Ecto neural progenitor cell (in vitro differentiated cells): Measurements from ENCODE around the gene CCDC187.
"Not testable (repeated sequence)": the region's sequence is repeated elsewhere in the genome, so short reads cannot be mapped to it uniquely, and the experiment has no call there.

Experiments
- DNase-seq: peaks from one replicate; pipeline ENCODE4 v3.0.0-alpha.2; 2018; ENCODE audit warnings: low spot score

The CCDC187 gene

DNA sequence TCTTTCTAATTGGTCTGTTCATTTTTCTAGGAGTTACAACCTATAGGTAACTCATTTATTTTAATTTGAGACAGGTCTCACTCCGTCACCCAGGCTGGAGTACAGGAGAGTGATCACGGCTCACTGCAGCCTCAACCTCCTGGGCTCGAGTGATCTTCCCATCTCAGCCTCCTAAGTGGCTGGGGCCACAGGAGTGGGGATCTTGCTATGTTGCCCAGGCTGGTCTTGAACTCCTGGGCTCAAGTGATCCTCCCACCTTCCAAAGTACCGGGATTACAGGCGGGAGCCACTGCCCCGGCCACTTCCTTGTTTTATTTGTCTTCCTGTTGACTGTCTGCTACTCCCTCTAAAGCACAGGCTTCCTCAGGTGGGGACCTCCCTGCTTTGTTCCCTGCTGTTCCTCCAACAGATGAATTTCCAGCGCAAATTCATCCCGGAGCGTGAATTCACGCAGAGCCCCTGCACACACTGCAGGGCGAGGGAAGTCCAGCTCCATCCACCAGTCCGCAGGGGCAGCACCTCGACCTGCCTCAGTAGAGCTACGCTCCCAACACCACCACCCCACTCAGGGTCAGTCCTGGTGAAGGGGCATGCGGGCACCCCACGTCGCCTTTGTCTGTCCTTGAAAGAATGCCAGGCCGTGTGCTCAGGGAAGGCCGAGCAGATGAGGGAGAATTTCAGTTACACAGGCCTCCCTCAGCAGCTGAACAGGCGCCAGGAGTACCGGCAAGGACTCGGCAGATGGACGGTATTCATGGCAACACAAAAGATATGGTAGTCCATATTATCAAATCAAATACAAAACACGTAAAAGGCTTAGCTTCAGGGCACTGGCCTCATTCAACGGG is 64.5 kb downstream of the CCDC187 start:
- no peak for DNase-seq

- no peak for DNase-seq
Observed at GRCh38 chr9:136238342-136238732, 65.6 kb downstream of the CCDC187 start.

- no peak for DNase-seq
Observed at GRCh38 chr9:136237486-136238341, 66.2 kb downstream of the CCDC187 start.

- not testable (repeated sequence) for DNase-seq
Observed at GRCh38 chr9:136236471-136237410, 67.2 kb downstream of the CCDC187 start.

DNA sequence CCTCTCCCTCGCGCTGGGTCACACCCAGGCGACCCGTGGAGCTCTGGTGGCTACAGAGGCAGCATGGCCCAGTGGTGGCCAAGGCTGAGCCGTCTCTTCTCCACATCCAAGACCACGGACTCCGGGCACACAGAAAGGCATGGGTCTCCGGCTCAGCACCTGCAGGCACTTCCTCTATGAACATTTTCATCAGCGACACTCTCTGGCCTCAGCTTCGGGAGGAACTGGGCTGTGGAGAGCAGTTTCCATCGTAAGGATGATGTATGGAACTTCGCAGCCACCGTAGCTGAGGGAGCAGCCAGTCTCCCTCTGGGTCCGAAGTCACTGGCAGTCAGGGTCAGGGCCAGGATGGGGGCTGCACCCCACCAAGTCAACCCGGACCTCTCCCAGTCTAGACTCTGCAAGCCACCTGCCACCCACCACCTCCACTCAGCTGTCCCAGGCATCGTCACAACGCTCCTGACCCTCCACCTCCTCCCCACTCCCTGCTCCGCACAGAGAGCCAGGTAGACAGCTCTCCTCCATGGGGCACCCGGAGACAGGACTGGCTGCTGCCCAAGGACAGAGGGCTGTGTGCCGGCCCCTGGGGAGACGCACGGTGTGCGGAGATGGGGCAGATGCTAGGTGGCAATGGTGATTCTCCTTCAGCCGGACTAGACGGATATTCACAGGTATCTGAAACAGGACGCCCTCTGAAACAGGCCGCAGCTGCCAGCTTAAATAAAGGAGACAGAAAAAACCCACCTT is 68.0 kb downstream of the CCDC187 start:
- no peak for DNase-seq

- DNase-seq: no peak
Observed at GRCh38 chr9:136235171-136235570, 68.7 kb downstream of the CCDC187 start.

DNA sequence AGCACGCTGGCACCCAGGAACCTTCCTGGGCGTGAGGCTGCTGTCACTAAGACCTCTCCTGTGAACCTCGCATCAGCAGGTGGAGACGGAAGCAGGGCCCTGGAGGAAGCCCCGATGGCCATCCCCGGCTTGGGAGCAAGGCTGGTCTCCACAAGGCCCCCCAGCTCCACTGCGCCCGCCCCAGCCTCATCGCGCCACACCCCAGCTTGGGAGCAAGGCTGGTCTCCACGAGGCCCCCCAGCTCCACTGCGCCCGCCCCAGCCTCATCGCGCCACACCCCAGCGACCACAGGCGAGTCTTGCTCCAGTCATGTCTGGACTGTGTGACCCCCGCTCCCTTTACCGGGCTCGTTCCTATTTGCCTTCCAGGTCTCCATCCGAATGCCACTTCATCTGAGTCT is 69.3 kb downstream of the CCDC187 start:
- no peak for DNase-seq

DNA sequence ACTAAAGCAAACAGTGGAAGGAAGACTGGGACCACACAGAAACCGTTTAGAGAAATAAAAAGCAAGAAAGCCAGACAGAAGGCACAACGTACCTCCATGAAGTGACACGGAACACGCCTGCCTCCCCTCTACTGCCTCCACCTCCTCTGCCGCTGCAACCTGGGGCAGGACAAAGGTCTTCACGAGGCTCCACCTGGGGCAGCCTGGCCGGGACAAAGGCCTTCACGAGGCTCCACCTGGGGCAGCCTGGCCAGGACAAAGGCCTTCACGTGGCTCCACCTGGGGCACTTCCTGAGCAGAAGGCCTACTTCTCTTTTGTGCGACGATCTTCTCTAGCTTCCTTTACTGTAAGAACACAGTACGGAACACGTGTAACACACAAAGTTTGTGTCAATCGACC is 70.0 kb downstream of the CCDC187 start:
- DNase-seq: no peak

GRCh38 chr9:136233411-136233810 is 70.5 kb downstream of the CCDC187 start:
- DNase-seq: no peak

GRCh38 chr9:136232969-136233368 is 70.9 kb downstream of the CCDC187 start:
- DNase-seq: no peak

DNA sequence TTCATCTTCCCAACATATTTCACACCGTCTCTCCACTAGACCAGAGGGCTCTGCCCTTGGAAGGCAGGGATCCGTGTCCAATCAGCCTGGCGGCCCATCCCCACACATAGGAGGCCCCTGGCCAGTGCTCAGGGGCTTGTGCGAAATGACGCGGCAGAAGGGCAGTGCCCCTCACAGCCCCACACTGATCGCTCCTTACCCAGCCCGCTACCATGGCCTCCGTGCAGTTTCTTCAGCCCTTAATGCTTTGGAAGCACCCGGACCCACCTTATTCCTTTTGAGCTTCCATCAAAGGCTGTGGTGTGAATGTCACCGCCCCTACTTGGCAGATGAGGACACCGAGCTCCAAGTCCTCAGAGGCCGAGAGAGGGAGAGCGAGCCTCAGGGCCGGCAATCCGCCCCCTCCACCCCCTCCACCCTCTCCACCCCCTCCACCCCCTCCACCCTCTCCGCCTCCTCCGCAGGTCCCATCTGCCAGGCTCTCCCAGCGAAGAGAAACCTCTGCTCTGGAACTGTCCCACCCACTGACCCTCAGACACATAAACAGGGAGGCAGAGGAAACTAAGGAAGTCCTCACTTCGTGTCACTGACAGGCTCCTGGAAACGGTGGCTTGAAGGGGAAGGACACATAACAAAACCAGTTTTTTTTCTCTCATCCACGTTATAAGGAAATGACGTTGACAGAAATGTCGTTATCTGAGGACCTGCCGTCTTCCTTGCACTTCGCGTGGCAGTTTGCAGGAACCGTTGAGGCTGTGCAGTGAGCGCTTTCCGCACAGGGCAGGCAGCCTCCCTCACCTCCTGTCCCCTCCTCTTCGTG is 72.2 kb downstream of the CCDC187 start:
- no peak for DNase-seq

GRCh38 chr9:136230773-136231172 is 73.1 kb downstream of the CCDC187 start:
- no peak for DNase-seq

DNA sequence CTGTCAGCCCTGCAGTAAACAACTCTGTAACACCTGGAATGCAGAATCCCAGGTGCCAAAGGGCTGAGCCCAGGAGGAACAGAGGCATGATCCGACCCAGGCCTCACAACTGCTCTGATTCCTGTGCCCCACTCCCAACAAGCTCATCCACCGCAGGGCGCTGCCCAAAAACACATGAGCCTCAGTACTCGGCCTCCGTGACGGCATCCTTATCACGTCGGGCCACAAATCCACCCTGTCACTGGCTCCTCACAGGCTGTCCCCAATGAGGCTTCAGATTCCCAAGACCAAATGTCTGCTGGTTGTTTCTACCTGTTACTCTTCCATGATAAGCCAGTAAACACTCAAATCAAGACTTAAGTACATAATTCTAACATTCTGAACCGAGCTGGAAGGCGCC is 73.5 kb downstream of the CCDC187 start:
- DNase-seq: no peak

DNA sequence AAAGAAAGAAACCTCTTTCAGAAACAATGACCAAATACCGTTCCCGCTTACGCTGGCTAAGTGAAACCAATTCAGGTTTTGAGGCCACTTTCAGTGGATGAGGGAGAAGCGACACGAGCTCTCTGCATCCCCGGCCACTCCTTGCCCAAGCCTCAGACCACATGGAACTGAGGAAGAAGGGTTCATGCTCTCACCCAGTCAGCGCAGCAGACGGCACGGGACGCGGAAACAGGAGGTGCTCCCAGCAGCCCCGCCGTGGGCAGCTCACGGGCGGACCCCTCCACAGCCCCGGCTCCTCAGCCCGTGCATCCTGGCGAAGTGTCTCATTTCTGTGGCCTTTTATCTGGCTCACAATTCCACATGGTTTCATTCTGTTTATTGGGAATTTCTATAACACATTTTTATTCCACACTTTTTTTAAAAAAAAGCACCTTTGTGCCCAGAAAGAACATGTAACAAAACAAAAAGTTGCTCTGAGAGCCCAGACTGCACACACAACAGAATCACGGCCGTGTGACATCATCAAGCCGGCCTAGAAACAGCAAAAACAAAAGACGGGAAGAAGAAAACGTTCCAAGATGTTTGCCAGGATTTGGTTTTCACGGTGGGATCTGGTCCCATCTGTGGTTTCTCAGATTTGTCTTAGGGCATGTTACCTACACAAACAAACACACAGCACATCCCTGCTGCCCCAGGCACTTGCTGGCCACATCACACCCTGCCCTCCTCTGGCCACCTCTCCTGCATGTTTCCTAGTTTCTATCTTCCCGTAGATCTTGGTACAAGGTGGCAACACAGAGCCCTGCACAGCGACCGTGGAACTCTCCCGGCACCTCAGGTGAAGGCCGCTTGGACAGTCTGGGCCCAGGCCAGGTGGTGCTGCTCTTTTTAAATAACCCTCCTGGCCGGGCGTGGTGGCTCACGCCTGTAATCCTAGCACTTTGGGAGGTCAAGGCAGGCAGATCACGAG is 74.5 kb downstream of the CCDC187 start:
- DNase-seq: no peak

DNA sequence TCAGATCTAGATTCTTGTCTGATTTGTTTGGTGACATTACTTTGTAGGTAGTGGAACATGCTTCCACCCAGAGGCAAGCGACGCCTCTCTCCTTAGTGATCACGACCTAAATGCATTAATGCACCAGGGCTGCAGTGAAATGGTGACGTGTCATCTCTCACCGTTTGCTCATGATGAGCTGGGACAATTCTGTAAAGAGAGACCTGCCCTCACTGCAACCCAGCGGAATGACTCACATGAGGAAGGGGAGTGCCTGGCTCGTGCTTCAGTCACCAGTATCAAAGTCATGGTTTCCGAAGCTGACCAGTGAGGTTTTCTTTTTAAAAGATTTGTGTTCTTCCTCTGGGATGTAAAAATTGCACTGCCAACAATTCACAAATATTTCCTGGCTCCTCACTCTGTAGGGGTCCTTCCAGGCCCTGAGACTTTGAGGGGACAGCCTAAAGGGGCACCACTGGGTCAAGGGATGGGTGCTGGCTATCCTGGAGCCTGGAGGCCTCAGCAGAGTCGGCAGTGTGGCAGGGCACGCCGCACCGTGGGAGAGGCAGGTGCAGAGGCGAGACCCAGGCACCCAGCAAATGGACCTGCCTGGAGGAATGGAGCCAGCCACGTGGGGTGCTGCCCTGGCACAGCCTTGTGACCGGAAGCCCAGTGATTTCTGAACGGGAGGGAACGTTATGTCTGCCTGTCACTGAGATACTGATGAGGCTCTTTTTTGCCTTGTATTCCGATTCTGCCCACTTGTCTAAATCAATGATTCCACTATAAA is 75.6 kb downstream of the CCDC187 start:
- DNase-seq: no peak

GRCh38 chr9:136226680-136227407 is 77.0 kb downstream of the CCDC187 start:
- no peak for DNase-seq

DNA sequence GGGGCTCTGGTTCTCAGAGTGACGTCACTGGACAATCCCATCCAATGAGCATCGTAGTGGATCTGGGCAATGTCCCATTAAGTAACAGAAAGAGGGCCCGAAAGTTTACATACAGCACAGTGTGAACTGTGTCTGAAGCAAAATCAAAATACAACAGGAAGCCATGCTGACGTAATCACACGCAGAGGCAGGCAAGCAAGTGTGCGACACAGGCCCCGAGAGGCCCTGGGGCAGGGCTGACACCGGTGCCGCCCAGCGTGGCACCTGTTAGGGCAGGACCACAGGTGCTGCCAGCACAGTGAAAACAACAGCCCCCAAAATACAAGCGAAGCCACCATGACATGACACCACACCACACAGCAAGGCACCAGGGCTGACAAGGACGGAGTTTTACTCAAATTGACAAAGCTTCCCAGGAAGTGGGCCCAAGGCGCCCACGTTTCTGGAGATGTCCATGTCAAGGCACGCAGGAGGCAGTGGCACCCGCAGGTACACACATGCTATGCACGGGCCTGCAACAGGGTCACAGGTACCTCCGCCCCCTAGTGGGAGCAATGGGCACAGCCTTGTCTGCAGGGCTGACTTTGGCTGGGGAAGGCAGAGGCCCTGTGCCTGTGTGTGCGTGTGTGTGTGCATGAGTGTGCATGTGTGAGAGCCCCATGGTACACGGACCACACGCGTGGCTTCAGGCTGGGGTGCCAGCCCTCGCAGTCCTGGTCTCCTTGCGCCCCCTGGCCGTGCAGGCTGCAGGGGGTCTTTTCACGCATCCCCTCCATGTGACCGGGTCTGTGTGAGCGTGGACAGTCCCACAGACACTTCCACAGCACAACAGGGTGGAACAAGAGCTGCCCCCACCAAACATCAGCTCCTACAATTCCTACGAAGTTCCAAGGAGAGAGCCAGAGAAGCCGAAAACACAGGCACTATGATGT is 77.9 kb downstream of the CCDC187 start:
- DNase-seq: peak; percentile 84
